Transverse colon (tissue), 4 donors: ENCODE data around the gene ADCY5. TPM values are rescaled to one million over a fixed set of nuclear protein-coding genes. Genes with fewer than 3 reads are reported as not detected.
A peak's percentile ranks its signal among the peaks of the same experiment; 100 is the strongest.

Source experiments
- DNase-seq: peaks from one replicate; pipeline ENCODE4 v3.0.0-alpha.2; 2019
- H3K27ac ChIP-seq, 4 donors: fragments of 200-600 bp; sonication (generic); 2 replicates each; pipeline ENCODE4 v1.5.1; 2016 to 2018; ENCODE audit warnings: inconsistent platforms in 4 of 4
- H3K27me3 ChIP-seq: fragments of 200-600 bp; sonication (generic); 2 replicates; pipeline ENCODE4 v1.5.1; 2017; ENCODE audit warnings: inconsistent platforms
- H3K36me3 ChIP-seq, 4 donors: fragments of 200-600 bp; sonication (generic); 2 replicates each; pipeline ENCODE4 v1.5.1; 2017 to 2019; ENCODE audit warnings: inconsistent platforms in 4 of 4
- H3K4me1 ChIP-seq, 4 donors: fragments of 200-600 bp; sonication (generic); 2 replicates each; pipeline ENCODE4 v1.5.1; 2017 to 2020; ENCODE audit warnings: inconsistent platforms in 4 of 4
- H3K4me3 ChIP-seq, 4 donors: fragments of 200-600 bp; sonication (generic); 1 replicate in 1 of 4; 2 replicates in 3 of 4; pipeline versions ENCODE4 v1.5.1 to v1.6.1; 2017 to 2019; ENCODE audit warnings: inconsistent platforms in 4 of 4
- H3K9me3 ChIP-seq, 2 donors: fragments of 200-600 bp; sonication (generic); 2 replicates each; pipeline ENCODE4 v1.5.1; 2017 to 2019; ENCODE audit warnings: inconsistent platforms in 2 of 2
- CTCF ChIP-seq, 5 experiments: fragments of 200-600 bp in 3 of 5; fragments of 450-650 bp in 2 of 5; sonication (generic) in 3 of 5; IDR thresholded peaks; 1 replicate in 2 of 5; 2 replicates in 3 of 5; pipeline ENCODE4 v1.5.1; 2016 to 2017; ENCODE audit warnings: antibody characterized with exemption in 5 of 5, inconsistent platforms in 3 of 5, mild to moderate bottlenecking in 2 of 5, moderate library complexity in 1 of 5
- EP300 ChIP-seq: sonication (generic); formaldehyde crosslinking; IDR thresholded peaks from one replicate; pipeline ENCODE4 v1.6.1; 2017; ENCODE audit warnings: antibody characterized with exemption, low read depth
- POLR2A ChIP-seq: fragments of 450-650 bp; IDR thresholded peaks from one replicate; pipeline ENCODE4 v1.6.1; 2016; ENCODE audit warnings: antibody characterized with exemption, mild to moderate bottlenecking, moderate library complexity
- POLR2AphosphoS5 ChIP-seq, 3 donors: sonication (generic); formaldehyde crosslinking; IDR thresholded peaks; one replicate each; pipeline ENCODE4 v1.6.1; 2016; ENCODE audit warnings: antibody characterized with exemption in 3 of 3
- WGBS, 2 donors: methylation state at CpG; one replicate each; pipeline ENCODE4 v1.1.5; 2018; ENCODE audit warnings: low coverage in 1 of 2; 5-methylcytosine and 5-hydroxymethylcytosine counted together
- in situ Hi-C, 4 donors: fragments of 200-750 bp; cut with MboI; loops; one replicate each; pipeline versions ENCODE4 v1.15.0 to v1.15.1; 2017; ENCODE audit warnings: low sequenced_read_pairs in 3 of 4, low pct_ligation_motif_present in 1 of 4, low pct_unique_long_range_greater_than_20kb in 1 of 4
- intact Hi-C: fragments of 100-400 bp; cut with DNase I; formaldehyde crosslinking; loops from one replicate; pipeline ENCODE4 v1.15.1; 2023; ENCODE audit warnings: low total_unique reads
- total RNA-seq, 4 donors: library from RNA; depleted of rRNA; stranded (reverse); fragments of >200 nt; gene quantifications; one replicate each; pipeline ENCODE4 v1.1.0, GENCODE V29; 2016

ADCY5 gene
- total RNA-seq, 4 donors from 2014 or later: 13.9 to 42.0 (median 28.6) TPM

GRCh38 chr3:123384256-123384655 is 64.6 kb downstream of the ADCY5 start:
- intact Hi-C loops (no loop called here), in situ Hi-C loops (no loop called here)
- 94% methylated on average over 8 of the region's 8 CpGs; no CpG with 5 or more reads in 1 of the 2 donors for WGBS, 2 donors
- no peak for TF ChIP-seq POLR2AphosphoS5 (IDR thresholded peaks at IDR 0.05)
- TF ChIP-seq CTCF (IDR thresholded peaks at IDR 0.05): no peak
- no peak for TF ChIP-seq EP300
- TF ChIP-seq POLR2A: no peak
- Histone ChIP-seq H3K27me3 (no peaks in the 10 kb centered on the region), H3K36me3 (no peaks in the 10 kb centered on the region), H3K4me1 (peaks cover 5 to 52% (median 23%) of the 10 kb centered on the region in 4 donors), H3K27ac (peak overlapping the region; percentile 69 to 88 (median 83)), H3K9me3 (no peaks in the 10 kb centered on the region), H3K4me3 (no peak overlapping the region)
- no peak for DNase-seq

GRCh38 chr3:123383091-123384053 is 65.5 kb downstream of the ADCY5 start:
- WGBS, 2 donors: 76 to 91% methylated on average over 6 to 26 of the region's 26 CpGs
- no peaks in the 10 kb centered on the region for H3K27me3 ChIP-seq
- in situ Hi-C loops: no loop called here

GRCh38 chr3:123380261-123380660 is 68.6 kb downstream of the ADCY5 start:
- H3K4me3 ChIP-seq: no peak overlapping the region
- intact Hi-C loops: no loop called here
- H3K27ac ChIP-seq: peak overlapping the region in 3 of 4 donors; percentile 25 to 88 (median 85)
- H3K36me3 ChIP-seq: no peaks in the 10 kb centered on the region
- in situ Hi-C loops: no loop called here
- no peaks in the 10 kb centered on the region for H3K9me3 ChIP-seq
- TF ChIP-seq POLR2AphosphoS5 (IDR thresholded peaks at IDR 0.05): no peak
- no peak for TF ChIP-seq EP300
- TF ChIP-seq POLR2A: no peak
- no peak for TF ChIP-seq CTCF (IDR thresholded peaks at IDR 0.05)
- peaks cover 5 to 26% (median 13%) of the 10 kb centered on the region in 4 donors for H3K4me1 ChIP-seq
- WGBS, 2 donors: 79% methylated on average over 3 of the region's 3 CpGs; no CpG with 5 or more reads in 1 of the 2 donors
- no peaks in the 10 kb centered on the region for H3K27me3 ChIP-seq
- no peak for DNase-seq

More at GRCh38 chr3:123383091-123384053, 65.5 kb downstream of the ADCY5 start:
- no peaks in the 10 kb centered on the region for H3K9me3 ChIP-seq
- peaks cover 5 to 45% (median 23%) of the 10 kb centered on the region in 4 donors for H3K4me1 ChIP-seq
- intact Hi-C loops: no loop called here
- TF ChIP-seq POLR2A (no peak), CTCF (IDR thresholded peaks at IDR 0.05) (no peak), POLR2AphosphoS5 (IDR thresholded peaks at IDR 0.05) (no peak), EP300 (no peak)
- H3K36me3 ChIP-seq: no peaks in the 10 kb centered on the region
- no peak overlapping the region for H3K4me3 ChIP-seq
- H3K27ac ChIP-seq: peak overlapping the region; percentile 69 to 88 (median 83)
- no peak for DNase-seq

GRCh38 chr3:123379041-123379830 is 69.7 kb downstream of the ADCY5 start:
- in situ Hi-C loops (no loop called here), intact Hi-C loops (loop anchor here (10.0 kb wide), 1 partner anchor 66 kb away; the partner anchor contains the start of gene ADCY5)
- Histone ChIP-seq H3K36me3 (no peaks in the 10 kb centered on the region), H3K9me3 (no peaks in the 10 kb centered on the region), H3K4me3 (no peak overlapping the region), H3K4me1 (peaks cover 0 to 23% (median 10%) of the 10 kb centered on the region in 4 donors), H3K27me3 (no peaks in the 10 kb centered on the region), H3K27ac (peak overlapping the region in 3 of 4 donors; percentile 3 to 88 (median 85))
- TF ChIP-seq POLR2A (no peak), EP300 (no peak)
- DNase-seq: no peak
- 75 to 80% methylated on average over 5 to 11 of the region's 11 CpGs for WGBS, 2 donors
